SH-SY5Y (cell line): ENCODE measurements around the gene MRPS14.

Experiments used
- GATA2 ChIP-seq: IDR thresholded peaks from 2 replicates; pipeline ENCODE4 v1.6.1; 2011; ENCODE audit warnings: mild to moderate bottlenecking, low read depth, low read length
- GATA3 ChIP-seq: IDR thresholded peaks from 2 replicates; pipeline ENCODE4 v1.6.1; 2011; ENCODE audit warnings: low read depth, mild to moderate bottlenecking, low read length, moderate library complexity

MRPS14 gene

GRCh38 chr1:174963529-174964125 lies 59.6 kb downstream of the MRPS14 start:
- no peak for TF ChIP-seq GATA2
- TF ChIP-seq GATA3, result no peak
